Measurements from ENCODE around the gene PUM2. TPM values are rescaled to one million over a fixed set of nuclear protein-coding genes. Genes with fewer than 3 reads are reported as not detected.
A peak's percentile ranks its signal among the peaks of the same experiment; 100 is the strongest.

The PUM2 gene
- total and polyA plus RNA-seq, 2 of the 8 experiments (the other 6 are each of a cell fraction or from before 2014, with no cell fraction given) = 46.6 to 114 TPM

GRCh38 chr2:20371323-20372025 lies 20.8 kb upstream of the PUM2 start:
- FAIRE-seq (no peak), DNase-seq (ENCODE audit: low read depth in 1 of 2, low spot score in 2 of 2) (no peak)
- H3K36me3 ChIP-seq (ENCODE audit: control insufficient read depth in 2 of 4, insufficient read depth in 4 of 4, low read length in 3 of 4) = no peaks in the 10 kb centered on the region
- no peak overlapping the region for H3K9ac ChIP-seq (replicated peaks in 1 of 4; ENCODE audit: extremely low read depth in 1 of 4, low read depth in 3 of 4, low read length in 3 of 4)
- no peak overlapping the region for H3K23ac ChIP-seq (ENCODE audit: insufficient read length)
- H3K23me2 ChIP-seq (ENCODE audit: low read depth, low read length) = no peaks in the 10 kb centered on the region
- no peak overlapping the region for H2BK5ac ChIP-seq (ENCODE audit: low read depth, low read length)
- H3K27me3 ChIP-seq (replicated peaks in 1 of 4; ENCODE audit: control insufficient read depth in 3 of 4, extremely low read depth in 1 of 4, insufficient read depth in 3 of 4, low read length in 3 of 4) = no peaks in the 10 kb centered on the region
- H2BK20ac ChIP-seq (ENCODE audit: low read length) = no peak overlapping the region
- no peak overlapping the region for H3K56ac ChIP-seq (replicated peaks; ENCODE audit: insufficient read length, low read depth, low read length)
- POLR2A ChIA-PET (ENCODE audit: partially characterized antibody) = no interaction called here
- no peak overlapping the region for H3K4me2 ChIP-seq (ENCODE audit: insufficient read depth in 1 of 2, low read depth in 2 of 2, low read length in 2 of 2)
- 0 out of 2 replicates have a peak overlapping the region, but pooled peaks have one; percentile 17 for H2AFZ ChIP-seq (ENCODE audit: low read length)
- H3K18ac ChIP-seq (ENCODE audit: extremely low read depth, low read length) = no peak overlapping the region
- 73% methylated on average over 4 of the region's 4 CpGs; no CpG with 5 or more reads in 1 of the 2 experiments for WGBS, 2 experiments (ENCODE audit: extremely low coverage in 1 of 2, insufficient coverage in 1 of 2, insufficient read length in 1 of 2, insufficient replicate concordance in 2 of 2, low coverage in 1 of 2, low lambda C conversion rate in 2 of 2, missing lambda C conversion rate in 1 of 2)
- no peak overlapping the region for H3K14ac ChIP-seq (ENCODE audit: insufficient read length)
- H2BK12ac ChIP-seq (ENCODE audit: low read depth, low read length) = no peak overlapping the region
- H4K5ac ChIP-seq (ENCODE audit: insufficient read length, low read depth, low read length) = no peak overlapping the region
- TF ChIP-seq EGR1 (IDR thresholded peaks at IDR 0.05; ENCODE audit: borderline replicate concordance, low read depth, low read length) = no peak
- no peak for TF ChIP-seq POLR2AphosphoS5 (IDR thresholded peaks at IDR 0.05; ENCODE audit: low read depth, low read length)
- no peak for TF ChIP-seq SRF (IDR thresholded peaks at IDR 0.05; ENCODE audit: low read depth, low read length)
- TF ChIP-seq TBP (IDR thresholded peaks at IDR 0.05; ENCODE audit: low read depth, low read length) = no peak
- TF ChIP-seq ZNF274 (IDR thresholded peaks at IDR 0.05; ENCODE audit: borderline replicate concordance, extremely low read depth, low read length) = no peak
- no peaks in the 10 kb centered on the region for H3K79me2 ChIP-seq (ENCODE audit: control insufficient read depth in 1 of 2, insufficient read depth in 2 of 2, low read length in 2 of 2)
- H2BK15ac ChIP-seq (ENCODE audit: low read length) = no peak overlapping the region
- no peak overlapping the region for H4K8ac ChIP-seq (ENCODE audit: extremely low read depth, insufficient read depth, low read length)
- H3K27ac ChIP-seq (ENCODE audit: low read depth, low read length) = no peak overlapping the region
- H3K4me3 ChIP-seq (ENCODE audit: extremely low read depth in 1 of 4, insufficient read depth in 2 of 4, low read depth in 3 of 4, low read length in 4 of 4) = no peak overlapping the region
- no peak overlapping the region for H4K91ac ChIP-seq (replicated peaks; ENCODE audit: insufficient read length, low read length)
- H3K4ac ChIP-seq (replicated peaks; ENCODE audit: insufficient read length, low read depth, low read length) = no peak overlapping the region
- no peaks in the 10 kb centered on the region for H3K79me1 ChIP-seq (ENCODE audit: low read depth, low read length)
- H2BK120ac ChIP-seq (replicated peaks; ENCODE audit: low read depth, low read length) = no peak overlapping the region
- H4K20me1 ChIP-seq (replicated peaks in 1 of 2; ENCODE audit: control insufficient read depth in 1 of 2, insufficient read depth in 2 of 2, low read length in 2 of 2) = no peaks in the 10 kb centered on the region
- H3K9me3 ChIP-seq (ENCODE audit: insufficient read depth in 2 of 2, low read depth in 1 of 2, low read length in 1 of 2) = peaks cover 0 to 5% of the 10 kb centered on the region in 2 experiments; a peak in 1 of 4 replicates
- no peak overlapping the region for H2AK5ac ChIP-seq (ENCODE audit: low read depth, low read length)
- peaks cover 0 to 5% (median under 1%) of the 10 kb centered on the region in 4 experiments; a peak in 3 of 7 replicates for H3K4me1 ChIP-seq (replicated peaks in 1 of 4; ENCODE audit: control insufficient read depth in 3 of 4, insufficient read depth in 4 of 4, low read length in 3 of 4)
- CTCF ChIA-PET (ENCODE audit: partially characterized antibody) = interaction anchor here (0.7 to 10.0 kb wide), 5 partner anchors 9 to 271 kb away, joined by 3 to 77 read pairs (median 3); no protein-coding TSS in a partner anchor

All from H1 (cell line).